ENCODE measurements around the gene TOP2A.
"Not testable (repeated sequence)": the region's sequence is repeated elsewhere in the genome, so short reads cannot be mapped to it uniquely, and the experiment has no call there.

The TOP2A gene

GRCh38 chr17:40431231-40431602 is 13.5 kb upstream of the TOP2A start:
- DNase-seq (ENCODE audit: low spot score): no peak

GRCh38 chr17:40430272-40431230 is 12.9 kb upstream of the TOP2A start:
- no peak for DNase-seq (ENCODE audit: low spot score)

- DNase-seq (ENCODE audit: low spot score): no peak
Observed at GRCh38 chr17:40427002-40427491, 9.4 kb upstream of the TOP2A start.

GRCh38 chr17:40425741-40426140 is 8.0 kb upstream of the TOP2A start:
- DNase-seq (ENCODE audit: low spot score): no peak

- no peak for DNase-seq (ENCODE audit: low spot score)
Observed at GRCh38 chr17:40422990-40423633, 5.4 kb upstream of the TOP2A start.

- peak; percentile 80 for DNase-seq (ENCODE audit: low spot score)
Observed at GRCh38 chr17:40419559-40420331, 2.0 kb upstream of the TOP2A start.

- DNase-seq (ENCODE audit: low spot score): no peak
Observed at GRCh38 chr17:40418428-40418706, 671 bp upstream of the TOP2A start.

- peak; percentile 45 for DNase-seq (ENCODE audit: low spot score)
Observed at GRCh38 chr17:40417258-40417608, 463 bp downstream of the TOP2A start.

GRCh38 chr17:40416671-40417070 is 1.0 kb downstream of the TOP2A start:
- no peak for DNase-seq (ENCODE audit: low spot score)

GRCh38 chr17:40415390-40415789 is 2.3 kb downstream of the TOP2A start:
- peak; percentile 48 for DNase-seq (ENCODE audit: low spot score)

GRCh38 chr17:40414312-40414711 is 3.4 kb downstream of the TOP2A start:
- not testable (repeated sequence) for DNase-seq (ENCODE audit: low spot score)

GRCh38 chr17:40412880-40413279 is 4.8 kb downstream of the TOP2A start:
- no peak for DNase-seq (ENCODE audit: low spot score)

GRCh38 chr17:40411821-40412220 is 5.9 kb downstream of the TOP2A start:
- no peak for DNase-seq (ENCODE audit: low spot score)

- no peak for DNase-seq (ENCODE audit: low spot score)
Observed at GRCh38 chr17:40410082-40410481, 7.6 kb downstream of the TOP2A start.

- not testable (repeated sequence) for DNase-seq (ENCODE audit: low spot score)
Observed at GRCh38 chr17:40409540-40409939, 8.2 kb downstream of the TOP2A start.

- no peak for DNase-seq (ENCODE audit: low spot score)
Observed at GRCh38 chr17:40407460-40407859, 10.2 kb downstream of the TOP2A start.

- no peak for DNase-seq (ENCODE audit: low spot score)
Observed at GRCh38 chr17:40404003-40404402, 13.7 kb downstream of the TOP2A start.

- DNase-seq (ENCODE audit: low spot score): no peak
Observed at GRCh38 chr17:40402668-40403067, 15.0 kb downstream of the TOP2A start.

GRCh38 chr17:40399185-40399584 is 18.5 kb downstream of the TOP2A start:
- peak; percentile 47 for DNase-seq (ENCODE audit: low spot score)

- not testable (repeated sequence) for DNase-seq (ENCODE audit: low spot score)
Observed at GRCh38 chr17:40386555-40386954, 31.1 kb downstream of the TOP2A start.

GRCh38 chr17:40382251-40382650 is 35.4 kb downstream of the TOP2A start:
- no peak for DNase-seq (ENCODE audit: low spot score)

- no peak for DNase-seq (ENCODE audit: low spot score)
Observed at GRCh38 chr17:40378966-40379365, 38.7 kb downstream of the TOP2A start.

GRCh38 chr17:40377832-40378231 is 39.9 kb downstream of the TOP2A start:
- no peak for DNase-seq (ENCODE audit: low spot score)

All from kidney tubule cell (primary cell).